K562 (cell line): ENCODE results near the gene GAL3ST1. TPM values are rescaled to one million over a fixed set of nuclear protein-coding genes. Genes with fewer than 3 reads are reported as not detected.

Source experiments
- ARNT ChIP-seq, 2 experiments: fragments of 450-650 bp; IDR thresholded peaks; 2 replicates each; pipeline ENCODE4 v1.6.1; 2016; ENCODE audit warnings: mild to moderate bottlenecking in 1 of 2
- CBX3 ChIP-seq, 2 experiments: IDR thresholded peaks; 1 replicate in 1 of 2; 2 replicates in 1 of 2; pipeline ENCODE4 v1.6.1; 2012; ENCODE audit warnings: inconsistent platforms in 2 of 2, low read length in 2 of 2, borderline replicate concordance in 1 of 2, control low read depth in 1 of 2
- DACH1 ChIP-seq: fragments of 450-650 bp; IDR thresholded peaks from 2 replicates; pipeline ENCODE4 v1.6.1; 2018; ENCODE audit not compliant: partially characterized antibody
- GABPB2 ChIP-seq: fragments of 250-450 bp; sonication (Bioruptor Pico); conservative IDR thresholded peaks from 2 replicates; pipeline ENCODE4 v1.5.1; 2021; ENCODE audit warnings: mild to moderate bottlenecking
- ILK ChIP-seq: fragments of 450-650 bp; IDR thresholded peaks from 2 replicates; pipeline ENCODE4 v1.6.1; 2016; ENCODE audit warnings: missing genetic modification characterization, low read depth, mild to moderate bottlenecking, missing compliant biosample characterization, moderate library complexity, borderline replicate concordance
- KDM5B ChIP-seq: fragments of 200-600 bp; sonication (generic); IDR thresholded peaks from 2 replicates; pipeline ENCODE4 v1.6.1; 2012; ENCODE audit warnings: low read depth, mild to moderate bottlenecking, moderate library complexity, low read length, control low read depth, inconsistent platforms; ENCODE audit not compliant: insufficient replicate concordance
- MNT ChIP-seq, 2 experiments: fragments of 450-650 bp; conservative IDR thresholded peaks; 2 replicates each; pipeline ENCODE4 v1.6.1; 2017; ENCODE audit warnings: mild to moderate bottlenecking in 2 of 2, moderate library complexity in 2 of 2
- MYC ChIP-seq, 2 experiments: fragments of 250-450 bp in 1 of 2; sonication (Bioruptor Pico) in 1 of 2; IDR thresholded peaks; 2 replicates each; pipeline versions ENCODE4 v1.5.1 to v1.6.1; 2012 to 2021; ENCODE audit warnings: low read depth in 2 of 2, borderline replicate concordance in 1 of 2, improper control_type of control experiment in 1 of 2, low read length in 1 of 2, mild to moderate bottlenecking in 1 of 2, moderate library complexity in 1 of 2
- TAF7 ChIP-seq: fragments of 450-650 bp; IDR thresholded peaks from 2 replicates; pipeline ENCODE4 v1.6.1; 2016; ENCODE audit warnings: missing genetic modification characterization, missing compliant biosample characterization
- TBP ChIP-seq: optimal IDR thresholded peaks from 2 replicates; pipeline ENCODE3; 2011; ENCODE audit warnings: low read depth, low read length, improper control_type of control experiment
- TEAD1 ChIP-seq, 2 experiments: fragments of 450-650 bp in 1 of 2; sonication (generic) in 1 of 2; formaldehyde crosslinking; IDR thresholded peaks; 2 replicates each; pipeline versions ENCODE4 v1.4.0 to v1.8.0; 2020 to 2022; ENCODE audit warnings: mild to moderate bottlenecking in 2 of 2, missing genetic modification reagents in 1 of 2
- U2AF1 ChIP-seq: fragments of 200-400 bp; formaldehyde crosslinking; optimal IDR thresholded peaks from 2 replicates; pipeline ENCODE3; 2017; ENCODE audit warnings: mild to moderate bottlenecking, low read depth, low read length, moderate library complexity
- YY1 ChIP-seq, 3 experiments: IDR thresholded peaks; 2 replicates each; pipeline ENCODE4 v1.6.1; 2011; ENCODE audit warnings: low read length in 2 of 3, mild to moderate bottlenecking in 2 of 3, moderate library complexity in 2 of 3, borderline replicate concordance in 1 of 3, control low read depth in 1 of 3, low read depth in 1 of 3; ENCODE audit not compliant: insufficient read depth in 3 of 3, insufficient replicate concordance in 2 of 3, control insufficient read depth in 1 of 3, insufficient read length in 1 of 3; ENCODE audit errors: extremely low read depth in 1 of 3
- ZBTB1 ChIP-seq: sonication (generic); formaldehyde crosslinking; IDR thresholded peaks from 2 replicates; pipeline ENCODE4 v1.8.1; 2023; ENCODE audit warnings: missing genetic modification reagents, low read depth, mild to moderate bottlenecking, borderline replicate concordance
- ZBTB26 ChIP-seq: fragments of 450-650 bp; formaldehyde crosslinking; IDR thresholded peaks from 2 replicates; pipeline ENCODE4 v1.4.0; 2022; ENCODE audit warnings: missing genetic modification characterization
- ZNF165 ChIP-seq: fragments of 250-450 bp; sonication (Bioruptor Pico); IDR thresholded peaks from 2 replicates; pipeline ENCODE4 v1.4.0; 2020; ENCODE audit warnings: borderline replicate concordance
- ZNF197 ChIP-seq: fragments of 200-800 bp; sonication (Bioruptor generic); IDR thresholded peaks from 2 replicates; pipeline ENCODE4 v1.6.1; 2016; ENCODE audit warnings: low read depth, missing genetic modification characterization, missing compliant biosample characterization
- ZNF324 ChIP-seq: fragments of 250-450 bp; sonication (Bioruptor Pico); IDR thresholded peaks from 2 replicates; pipeline ENCODE4 v1.4.0; 2020; ENCODE audit warnings: mild to moderate bottlenecking
- ZNF408 ChIP-seq: fragments of 250-450 bp; sonication (Bioruptor Pico); IDR thresholded peaks from 2 replicates; pipeline ENCODE4 v1.4.0; 2020; ENCODE audit warnings: low read depth, mild to moderate bottlenecking, moderate library complexity
- ZNF584 ChIP-seq: fragments of 200-800 bp; sonication (Bioruptor generic); IDR thresholded peaks from 2 replicates; pipeline ENCODE4 v1.6.1; 2016; ENCODE audit warnings: low read depth, mild to moderate bottlenecking, missing genetic modification characterization, missing compliant biosample characterization
- ZSCAN29 ChIP-seq: fragments of 450-650 bp; IDR thresholded peaks from 2 replicates; pipeline ENCODE4 v1.6.1; 2017
- polyA plus RNA-seq, 8 experiments: library from polyadenylated mRNA; depleted of rRNA in 4 of 8; stranded (reverse) in 5 of 8; unstranded in 3 of 8; fragments of >200 nt; fragmentation: Nextera tagmentation in 2 of 8; fragmentation: Illumina TruSeq in 1 of 8; extraction: Ambion mirVana in 2 of 8; extraction: Trizol in 1 of 8; gene quantifications; 2 replicates each; pipeline versions ENCODE4 v1.2.1 to v1.2.3, GENCODE V29; 2011 to 2014; ENCODE audit warnings: inconsistent platforms in 1 of 8, missing spikeins in 1 of 8
- total RNA-seq, 7 experiments: library from RNA; depleted of rRNA in 6 of 7; stranded (reverse); fragments of >200 nt in 6 of 7; fragmentation: Illumina TruSeq in 2 of 7; extraction: Trizol in 2 of 7; gene quantifications; 2 replicates each; pipeline versions ENCODE4 v1.2.1 to v1.2.3, GENCODE V29; 2011 to 2021; ENCODE audit warnings: low replicate concordance in 1 of 7

The GAL3ST1 gene
- total and polyA plus RNA-seq, 9 of the 15 experiments (the other 6 are each of a cell fraction or from before 2014, with no cell fraction given) = 0.03 to 1.9 (median 0.33) TPM; not detected in 1

GRCh38 chr22:30537083-30537731 lies 37.3 kb downstream of the GAL3ST1 start (continued):
- TF ChIP-seq YY1 (IDR thresholded peaks at IDR 0.05; ENCODE audit: borderline replicate concordance in 1 of 3, control insufficient read depth in 1 of 3, extremely low read depth in 1 of 3, insufficient read depth in 3 of 3, insufficient read length in 1 of 3, insufficient replicate concordance in 2 of 3, low read depth in 1 of 3, low read length in 2 of 3) (no peak), TBP (no peak), ZBTB1 (CRISPR knock-in tag) (no peak), ZSCAN29 (no peak), ZNF324 (no peak), ZNF165 (CRISPR knock-in tag) (no peak), ZNF197 (CRISPR knock-in tag) (peak; percentile 94), TAF7 (tag) (peak; percentile 53; the same call in 1 of the 2 replicates), CBX3 (IDR thresholded peaks at IDR 0.05; ENCODE audit: borderline replicate concordance in 1 of 2, low read length in 2 of 2) (no peak), DACH1 (no peak), ZBTB26 (CRISPR knock-in tag) (no peak), ZNF584 (CRISPR knock-in tag) (peak; percentile 83), ZNF408 (CRISPR knock-in tag) (no peak), MNT (conservative IDR thresholded peaks at IDR 0.05) (no peak), ARNT (IDR thresholded peaks at IDR 0.05) (no peak), MYC (IDR thresholded peaks at IDR 0.05; ENCODE audit: low read depth, low read length) (no peak), MYC (CRISPR knock-in tag; IDR thresholded peaks at IDR 0.05; ENCODE audit: borderline replicate concordance, low read depth) (no peak), TEAD1 (CRISPR knock-in tag; IDR thresholded peaks at IDR 0.05) (peak in 1 of 2 experiments; percentile 90; a peak in 2 of 4 replicates), KDM5B (no peak), ILK (tag) (peak; percentile 73), GABPB2 (CRISPR knock-in tag) (no peak), U2AF1 (no peak)
